ENCODE data around the gene ATL3. TPM values are rescaled to one million over a fixed set of nuclear protein-coding genes. Genes with fewer than 3 reads are reported as not detected.

The ATL3 gene
- total RNA-seq, 1 experiment from 2014 or later = 55.1 TPM

- BruUV-seq (replicated peaks) = no TSS peak
- no peaks in the 10 kb centered on the region for H3K27me3 Mint-ChIP-seq (ENCODE audit: insufficient read depth, unreplicated experiment)
- no peak for TF ChIP-seq CTCF (IDR thresholded peaks at IDR 0.05; ENCODE audit: insufficient read depth in 1 of 2, low read depth in 1 of 2, low read length in 1 of 2, severe bottlenecking in 1 of 2, unreplicated experiment in 1 of 2)
- ChIA-PET CTCF (no interaction called here), POLR2A (no interaction called here)
- H3K27ac Mint-ChIP-seq (ENCODE audit: unreplicated experiment) = no peak overlapping the region
- H3K9me3 Mint-ChIP-seq (ENCODE audit: unreplicated experiment) = no peaks in the 10 kb centered on the region
- intact Hi-C loops (cut with micrococcal nuclease; ENCODE audit: unreplicated experiment) = no loop called here
- H3K4me1 Mint-ChIP-seq (ENCODE audit: low read depth, unreplicated experiment) = peaks cover 6% of the 10 kb centered on the region
- H3K36me3 Mint-ChIP-seq (ENCODE audit: insufficient read depth, unreplicated experiment) = peaks cover 18% of the 10 kb centered on the region
- no peak overlapping the region for H3K4me3 Mint-ChIP-seq (ENCODE audit: unreplicated experiment)
- H3K4me1 ChIP-seq = no peaks in the 10 kb centered on the region
- H3K36me3 ChIP-seq (ENCODE audit: control insufficient read depth, insufficient read depth, low read length) = no peaks in the 10 kb centered on the region; the same call in 1 of the 2 replicates
- H3K9me3 ChIP-seq = no peaks in the 10 kb centered on the region
- DNase-seq = no peak
- no peaks in the 10 kb centered on the region for H3K27me3 ChIP-seq (replicated peaks; ENCODE audit: control insufficient read depth, insufficient read depth, low read length)
- no peak overlapping the region for H3K4me3 ChIP-seq (ENCODE audit: low read depth, low read length)
Observed at GRCh38 chr11:63719001-63719400, 47.8 kb upstream of the ATL3 start.

DNA sequence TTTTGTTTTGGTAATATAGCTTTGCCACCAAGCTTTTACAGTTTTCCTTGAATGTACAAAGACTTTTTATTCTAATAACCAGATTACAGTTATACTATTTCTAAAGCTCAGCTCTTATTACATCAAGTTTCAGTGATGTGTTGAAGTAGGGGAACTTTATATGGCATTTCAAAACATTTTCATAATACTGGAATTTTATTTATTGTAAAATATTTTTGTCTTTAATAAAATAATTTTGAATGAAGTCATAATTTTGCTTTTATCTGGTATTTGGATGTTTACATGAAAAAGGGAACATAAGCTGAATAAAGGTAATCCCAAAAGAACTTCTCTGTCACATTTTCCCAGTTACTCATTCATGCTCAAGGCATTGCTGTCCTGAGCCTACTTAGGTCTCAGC, 44.9 kb upstream of the ATL3 start:
- Histone ChIP-seq H3K9me3 (no peaks in the 10 kb centered on the region), H3K27me3 (replicated peaks; ENCODE audit: control insufficient read depth, insufficient read depth, low read length) (no peaks in the 10 kb centered on the region), H3K4me1 (peaks cover under 1% of the 10 kb centered on the region; the same call in 1 of the 2 replicates), H3K4me3 (ENCODE audit: low read depth, low read length) (no peak overlapping the region), H3K36me3 (ENCODE audit: control insufficient read depth, insufficient read depth, low read length) (no peaks in the 10 kb centered on the region; the same call in 1 of the 2 replicates)
- TF ChIP-seq CTCF (IDR thresholded peaks at IDR 0.05; ENCODE audit: insufficient read depth in 1 of 2, low read depth in 1 of 2, low read length in 1 of 2, severe bottlenecking in 1 of 2, unreplicated experiment in 1 of 2) = no peak
- ChIA-PET CTCF (no interaction called here), POLR2A (no interaction called here)
- no peaks in the 10 kb centered on the region for H3K27me3 Mint-ChIP-seq (ENCODE audit: insufficient read depth, unreplicated experiment)
- no peak overlapping the region for H3K4me3 Mint-ChIP-seq (ENCODE audit: unreplicated experiment)
- no peaks in the 10 kb centered on the region for H3K9me3 Mint-ChIP-seq (ENCODE audit: unreplicated experiment)
- peaks cover 27% of the 10 kb centered on the region for H3K36me3 Mint-ChIP-seq (ENCODE audit: insufficient read depth, unreplicated experiment)
- no peak for DNase-seq
- BruUV-seq (replicated peaks) = no TSS peak
- intact Hi-C loops (cut with micrococcal nuclease; ENCODE audit: unreplicated experiment) = no loop called here
- no peak overlapping the region for H3K27ac Mint-ChIP-seq (ENCODE audit: unreplicated experiment)
- H3K4me1 Mint-ChIP-seq (ENCODE audit: low read depth, unreplicated experiment) = peaks cover 6% of the 10 kb centered on the region

- Histone ChIP-seq H3K36me3 (ENCODE audit: control insufficient read depth, insufficient read depth, low read length) (no peaks in the 10 kb centered on the region), H3K4me3 (ENCODE audit: low read depth, low read length) (no peak overlapping the region), H3K9me3 (no peaks in the 10 kb centered on the region), H3K4me1 (peaks cover 8% of the 10 kb centered on the region), H3K27me3 (replicated peaks; ENCODE audit: control insufficient read depth, insufficient read depth, low read length) (no peaks in the 10 kb centered on the region)
- no peak for TF ChIP-seq CTCF (IDR thresholded peaks at IDR 0.05; ENCODE audit: insufficient read depth in 1 of 2, low read depth in 1 of 2, low read length in 1 of 2, severe bottlenecking in 1 of 2, unreplicated experiment in 1 of 2)
- no peaks in the 10 kb centered on the region for H3K27me3 Mint-ChIP-seq (ENCODE audit: insufficient read depth, unreplicated experiment)
- H3K4me1 Mint-ChIP-seq (ENCODE audit: low read depth, unreplicated experiment) = peaks cover 17% of the 10 kb centered on the region
- no peak overlapping the region for H3K4me3 Mint-ChIP-seq (ENCODE audit: unreplicated experiment)
- H3K9me3 Mint-ChIP-seq (ENCODE audit: unreplicated experiment) = no peaks in the 10 kb centered on the region
- BruUV-seq (replicated peaks) = no TSS peak
- no peak overlapping the region for H3K27ac Mint-ChIP-seq (ENCODE audit: unreplicated experiment)
- H3K36me3 Mint-ChIP-seq (ENCODE audit: insufficient read depth, unreplicated experiment) = peaks cover 23% of the 10 kb centered on the region
- POLR2A ChIA-PET = interaction anchor here (1.2 kb wide), 1 partner anchor 32 kb away, joined by 4 read pairs; the partner anchor contains the start of gene RTN3
- intact Hi-C loops (cut with micrococcal nuclease; ENCODE audit: unreplicated experiment) = loop anchor here (5.0 kb wide), 1 partner anchor 76 kb away; no protein-coding TSS in a partner anchor
- CTCF ChIA-PET = no interaction called here
- no peak for DNase-seq
Observed at GRCh38 chr11:63713766-63714165, 42.6 kb upstream of the ATL3 start.
